ENCODE results near the gene PRDX1.
"Not testable (repeated sequence)": the region's sequence is repeated elsewhere in the genome, so short reads cannot be mapped to it uniquely, and the experiment has no call there.

PRDX1 gene

DNA sequence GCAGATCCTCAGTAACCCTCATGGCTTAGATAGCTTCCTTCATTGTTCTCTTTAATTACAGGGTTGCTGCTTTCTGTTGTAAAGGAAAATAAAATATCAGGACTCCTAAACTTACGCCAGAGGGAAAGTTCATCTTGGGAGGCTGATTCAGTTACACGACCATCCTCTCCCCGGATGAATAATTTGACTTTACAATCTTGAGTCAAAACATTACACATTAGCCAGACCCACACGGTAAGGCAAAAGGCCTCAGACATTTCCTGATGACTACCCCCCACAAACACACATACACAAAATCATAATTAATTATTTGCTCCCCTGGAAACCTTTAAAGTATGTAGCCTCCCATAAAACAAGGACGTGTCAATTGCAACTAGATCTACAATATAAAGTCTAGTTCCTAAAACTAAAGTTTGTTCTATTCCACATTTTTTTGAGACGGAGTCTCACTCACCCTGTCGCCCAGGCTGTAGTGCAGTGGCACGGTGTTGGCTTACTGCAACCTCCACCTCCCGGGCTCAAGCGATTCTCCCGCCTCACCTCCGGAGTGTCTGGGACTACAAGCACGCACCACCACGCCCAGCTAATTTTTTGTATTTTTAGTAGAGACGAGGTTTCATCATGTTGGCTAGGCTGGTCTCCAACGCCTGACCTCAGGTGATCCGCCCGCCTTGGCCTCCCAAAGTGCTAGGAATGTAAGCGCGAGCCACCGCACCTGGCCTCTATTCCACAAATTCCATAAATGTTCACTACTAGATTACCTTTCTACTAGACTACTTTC, 830 bp upstream of the PRDX1 start:
- TF ChIP-seq, protein P1, sequence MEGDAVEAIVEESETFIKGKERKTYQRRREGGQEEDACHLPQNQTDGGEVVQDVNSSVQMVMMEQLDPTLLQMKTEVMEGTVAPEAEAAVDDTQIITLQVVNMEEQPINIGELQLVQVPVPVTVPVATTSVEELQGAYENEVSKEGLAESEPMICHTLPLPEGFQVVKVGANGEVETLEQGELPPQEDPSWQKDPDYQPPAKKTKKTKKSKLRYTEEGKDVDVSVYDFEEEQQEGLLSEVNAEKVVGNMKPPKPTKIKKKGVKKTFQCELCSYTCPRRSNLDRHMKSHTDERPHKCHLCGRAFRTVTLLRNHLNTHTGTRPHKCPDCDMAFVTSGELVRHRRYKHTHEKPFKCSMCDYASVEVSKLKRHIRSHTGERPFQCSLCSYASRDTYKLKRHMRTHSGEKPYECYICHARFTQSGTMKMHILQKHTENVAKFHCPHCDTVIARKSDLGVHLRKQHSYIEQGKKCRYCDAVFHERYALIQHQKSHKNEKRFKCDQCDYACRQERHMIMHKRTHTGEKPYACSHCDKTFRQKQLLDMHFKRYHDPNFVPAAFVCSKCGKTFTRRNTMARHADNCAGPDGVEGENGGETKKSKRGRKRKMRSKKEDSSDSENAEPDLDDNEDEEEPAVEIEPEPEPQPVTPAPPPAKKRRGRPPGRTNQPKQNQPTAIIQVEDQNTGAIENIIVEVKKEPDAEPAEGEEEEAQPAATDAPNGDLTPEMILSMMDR (IDR thresholded peaks at IDR 0.05; ENCODE audit: low read depth, low read length) = no peak

DNA sequence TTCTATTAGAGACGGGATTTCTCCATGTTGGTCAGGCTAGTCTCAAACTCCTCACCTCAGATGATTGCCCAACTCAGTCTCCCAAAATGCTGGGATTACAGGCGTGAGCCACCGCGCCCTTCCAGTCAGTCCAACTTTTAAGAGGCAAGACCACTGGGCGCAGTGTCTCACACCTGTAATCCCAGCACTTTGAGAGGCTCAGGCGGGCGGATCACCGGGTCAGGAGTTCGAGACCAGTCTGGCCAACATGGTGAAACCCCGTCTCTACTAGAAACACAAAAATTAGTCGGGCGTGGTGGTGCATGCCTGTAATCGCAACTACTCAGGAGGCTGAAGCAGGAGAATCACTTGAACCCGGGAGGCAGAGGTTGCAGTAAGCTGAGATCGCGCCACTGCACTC, 1.9 kb downstream of the PRDX1 start:
- H3K4me3 ChIP-seq (replicated peaks in 1 of 2; ENCODE audit: low read depth in 2 of 2, low read length in 2 of 2) = peak overlapping the region in 1 of 2 donors; percentile 94
- DNase-seq (ENCODE audit: low read depth in 2 of 2) = not testable (repeated sequence)

More for the DNA sequence above, 830 bp upstream of the PRDX1 start:
- H3K4me3 ChIP-seq (replicated peaks in 1 of 2; ENCODE audit: low read depth in 2 of 2, low read length in 2 of 2) = peak overlapping the region; percentile 94 to 97
- DNase-seq (ENCODE audit: low read depth in 2 of 2) = peak; percentile 41 to 79

- peak in 1 of 2 donors; percentile 34 for DNase-seq (ENCODE audit: low read depth in 2 of 2)
- peak overlapping the region in 1 of 2 donors; percentile 19 for H3K4me3 ChIP-seq (replicated peaks in 1 of 2; ENCODE audit: low read depth in 2 of 2, low read length in 2 of 2)
- TF ChIP-seq, protein P1 (IDR thresholded peaks at IDR 0.05; ENCODE audit: low read depth, low read length) = no peak
Observed at GRCh38 chr1:45518910-45519309, 2.8 kb downstream of the PRDX1 start.

DNA sequence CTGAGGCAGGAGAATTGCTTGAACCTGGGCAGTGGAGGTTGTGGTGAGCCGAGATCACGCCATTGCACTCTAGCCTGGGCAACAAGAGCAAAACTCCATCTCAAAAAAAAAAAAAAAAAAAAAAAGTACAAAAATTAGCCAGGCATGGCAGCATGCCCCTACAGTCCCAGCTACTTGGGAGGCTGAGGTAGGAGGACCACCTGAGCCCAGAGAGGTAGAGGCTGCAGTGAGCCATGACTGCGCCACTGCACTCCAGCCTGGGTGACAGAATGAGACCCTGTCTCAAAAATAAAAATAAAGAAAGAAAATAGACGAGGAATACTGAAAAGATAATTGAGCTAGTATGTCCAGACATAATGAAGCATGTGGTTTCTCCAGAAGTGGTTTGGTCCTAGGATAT, 3.3 kb downstream of the PRDX1 start:
- not testable (repeated sequence) for H3K4me3 ChIP-seq (replicated peaks in 1 of 2; ENCODE audit: low read depth in 2 of 2, low read length in 2 of 2); DNase-seq (ENCODE audit: low read depth in 2 of 2)

DNA sequence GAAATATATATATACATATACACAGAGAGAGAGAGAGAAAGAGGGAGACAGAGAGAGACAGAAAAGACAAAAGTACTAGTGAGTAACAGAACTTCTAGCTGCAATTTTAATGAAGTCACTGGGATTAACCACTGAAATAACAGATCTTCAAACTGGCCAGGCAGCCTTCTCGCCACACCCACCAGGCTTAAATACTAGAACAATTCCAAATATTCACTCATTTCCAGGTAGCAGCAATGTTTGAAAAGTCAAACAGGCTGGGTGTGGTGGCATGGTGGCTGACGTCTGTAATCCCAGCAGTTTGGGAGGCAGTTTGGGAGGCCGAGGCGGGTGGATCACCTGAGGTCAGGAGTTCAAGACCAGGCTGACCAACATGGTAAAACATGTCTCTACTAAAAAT, 5.2 kb downstream of the PRDX1 start:
- H3K4me3 ChIP-seq (replicated peaks in 1 of 2; ENCODE audit: low read depth in 2 of 2, low read length in 2 of 2) = no peak overlapping the region
- DNase-seq (ENCODE audit: low read depth in 2 of 2) = no peak
- TF ChIP-seq, protein P1 (IDR thresholded peaks at IDR 0.05; ENCODE audit: low read depth, low read length) = no peak

DNA sequence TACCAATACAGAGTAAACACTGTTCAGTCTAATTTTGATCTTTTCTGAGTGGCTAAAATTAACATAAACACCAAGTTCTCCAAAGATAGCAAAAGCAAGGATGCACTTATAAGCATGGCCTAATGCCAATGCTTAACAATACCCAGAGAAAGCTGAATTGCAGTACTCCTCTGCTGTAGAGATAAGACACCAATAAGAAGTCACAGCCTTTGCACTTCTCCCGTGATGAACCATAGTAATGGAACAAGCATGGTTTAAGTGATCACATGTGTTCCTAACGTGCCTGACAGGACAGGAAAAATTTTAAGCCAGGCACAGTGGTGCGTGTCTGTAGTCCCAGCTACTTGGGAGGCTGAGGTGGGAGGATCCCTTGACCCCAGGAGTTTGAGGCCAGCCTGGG, 5.6 kb downstream of the PRDX1 start:
- no peak overlapping the region for H3K4me3 ChIP-seq (replicated peaks in 1 of 2; ENCODE audit: low read depth in 2 of 2, low read length in 2 of 2)
- DNase-seq (ENCODE audit: low read depth in 2 of 2) = no peak
- TF ChIP-seq, protein P1 (IDR thresholded peaks at IDR 0.05; ENCODE audit: low read depth, low read length) = no peak

DNA sequence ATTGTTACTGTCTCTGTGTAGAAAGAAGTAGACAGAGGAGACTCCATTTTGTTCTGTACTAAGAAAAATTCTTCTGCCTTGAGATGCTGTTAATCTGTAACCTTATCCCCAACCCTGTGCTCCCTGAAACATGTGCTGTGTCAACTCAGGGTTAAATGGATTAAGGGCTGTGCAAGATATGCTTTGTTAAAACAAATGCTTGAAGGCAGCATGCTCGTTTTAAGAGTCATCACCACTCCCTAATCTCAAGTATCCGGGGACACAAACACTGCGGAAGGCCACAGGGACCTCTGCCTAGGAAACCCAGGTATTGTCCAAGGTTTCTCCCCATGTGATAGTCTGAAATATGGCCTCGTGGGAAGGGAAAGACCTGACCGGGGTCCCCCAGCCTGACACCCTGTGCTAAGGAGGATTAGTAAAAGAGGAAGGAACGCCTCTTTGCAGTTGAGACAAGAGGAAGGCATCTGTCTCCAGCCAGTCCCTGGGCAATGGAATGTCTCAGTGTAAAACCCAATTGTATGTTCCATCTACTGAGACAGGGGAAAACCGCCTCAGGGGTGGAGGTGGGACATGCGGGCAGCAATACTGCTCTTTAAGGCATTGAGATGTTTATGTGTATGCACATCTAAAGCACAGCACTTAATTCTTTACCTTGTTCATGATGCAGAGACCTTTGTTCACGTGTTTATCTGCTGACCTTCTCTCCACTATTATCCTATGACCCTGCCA, 8.0 kb downstream of the PRDX1 start:
- H3K4me3 ChIP-seq (replicated peaks in 1 of 2; ENCODE audit: low read depth in 2 of 2, low read length in 2 of 2); DNase-seq (ENCODE audit: low read depth in 2 of 2): not testable (repeated sequence)

DNA sequence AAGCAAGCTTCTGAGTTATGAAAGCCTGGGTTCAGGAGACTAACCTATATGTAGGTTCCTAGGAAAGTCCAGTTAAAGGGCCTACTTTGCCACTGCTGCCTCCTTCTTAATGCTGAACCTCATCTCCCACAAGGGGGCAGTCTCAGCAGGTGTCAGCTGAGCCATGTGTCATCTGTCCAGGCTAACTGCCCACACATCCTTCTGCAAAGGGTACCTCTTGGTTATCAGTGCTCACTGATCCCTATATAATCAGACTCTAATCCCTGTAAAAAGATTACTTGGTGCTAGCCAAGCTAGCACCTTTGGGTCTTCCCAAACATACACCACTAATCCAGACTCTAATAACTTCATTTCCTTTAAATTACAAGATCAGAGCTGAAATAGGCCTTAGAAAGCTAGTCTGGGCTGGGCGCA, 9.0 kb downstream of the PRDX1 start:
- TF ChIP-seq, protein P1 (IDR thresholded peaks at IDR 0.05; ENCODE audit: low read depth, low read length) = peak; percentile 76
- peak; percentile 74 to 78 for DNase-seq (ENCODE audit: low read depth in 2 of 2)

More for the DNA sequence above, 9.0 kb downstream of the PRDX1 start:
- no peak overlapping the region for H3K4me3 ChIP-seq (replicated peaks in 1 of 2; ENCODE audit: low read depth in 2 of 2, low read length in 2 of 2)
